Kidney (tissue), 14 donors: ENCODE measurements around the gene METRN. TPM values are rescaled to one million over a fixed set of nuclear protein-coding genes. Genes with fewer than 3 reads are reported as not detected.
A peak's percentile ranks its signal among the peaks of the same experiment; 100 is the strongest.

Source experiments
- DNase-seq, 5 donors: peaks; one replicate each; pipeline ENCODE4 v3.0.0-alpha.2; 2013 to 2020
- FAIRE-seq: peaks from 2 replicates; lab custom pipeline; 2012; peaks lifted over from hg19 to GRCh38; lab: Jason Lieb, UNC
- H3K27ac ChIP-seq, 2 donors: one replicate each; pipeline ENCODE4 v1.7.0; 2013; ENCODE audit warnings: low read depth in 2 of 2, low read length in 2 of 2, inconsistent platforms in 1 of 2
- H3K27me3 ChIP-seq: one replicate; pipeline ENCODE4 v1.7.1; 2013; ENCODE audit warnings: low read length, inconsistent platforms; ENCODE audit not compliant: control insufficient read depth, insufficient read depth
- H3K36me3 ChIP-seq, 3 donors: one replicate each; pipeline versions ENCODE4 v1.7.0 to v1.7.1; 2013; ENCODE audit warnings: low read length in 3 of 3, control low read depth in 1 of 3, inconsistent platforms in 1 of 3; ENCODE audit not compliant: insufficient read depth in 3 of 3, control insufficient read depth in 2 of 3
- H3K4me1 ChIP-seq, 3 donors: one replicate each; pipeline versions ENCODE4 v1.7.0 to v1.7.1; 2013; ENCODE audit warnings: low read length in 3 of 3, inconsistent platforms in 1 of 3, low read depth in 1 of 3; ENCODE audit not compliant: control insufficient read depth in 2 of 3, insufficient read depth in 2 of 3
- H3K4me3 ChIP-seq, 3 donors: one replicate each; pipeline versions ENCODE4 v1.7.0 to v1.8.1; 2013; ENCODE audit warnings: low read length in 3 of 3, control low read depth in 1 of 3, inconsistent platforms in 1 of 3
- H3K9ac ChIP-seq, 3 donors: one replicate each; pipeline versions ENCODE4 v1.7.0 to v1.7.1; 2013; ENCODE audit warnings: low read length in 3 of 3, control low read depth in 1 of 3, inconsistent platforms in 1 of 3
- H3K9me3 ChIP-seq, 3 donors: one replicate each; pipeline versions ENCODE4 v1.7.0 to v1.7.1; 2013; ENCODE audit warnings: low read length in 3 of 3, control low read depth in 1 of 3, inconsistent platforms in 1 of 3; ENCODE audit not compliant: control insufficient read depth in 2 of 3, insufficient read depth in 1 of 3
- CTCF ChIP-seq: IDR thresholded peaks from 3 replicates; pipeline ENCODE4 v1.5.1; 2012; ENCODE audit warnings: mild to moderate bottlenecking, moderate library complexity, borderline replicate concordance; ENCODE audit not compliant: insufficient read depth; ENCODE audit errors: extremely low read depth
- intact Hi-C: fragments of 100-400 bp; cut with DNase I; formaldehyde crosslinking; loops from one replicate; pipeline ENCODE4 v1.11.1; 2022
- polyA plus RNA-seq: library from polyadenylated mRNA; stranded (reverse); fragments of 350-450 nt; fragmentation: Illumina TruSeq; extraction: RNeasy Lipid Tissue Mini Kit (QIAGEN cat#74804); gene quantifications from one replicate; pipeline ENCODE4 v1.2.3, GENCODE V29; 2014; ENCODE audit warnings: low read depth, low replicate concordance; ENCODE audit not compliant: insufficient read depth
- total RNA-seq: library from RNA; stranded (reverse); fragmentation: NEBNext Ultra II Directional; extraction: Animal tissue kit (Norgen Biotek cat#: 25700); gene quantifications from one replicate; pipeline ENCODE4 v1.2.1, GENCODE V29; 2021
- donor health status: control.
- donor health status: control.
- donor health status: control.
- donor health status: control.
- donor health status: control.
- donor health status: DM: yes; HTN: yes; CAD: no.
- donor health status: Normal renal cell carcinoma (clear cell type).

Gene METRN
- total and polyA plus RNA-seq, 2 donors from 2014 or later = 34.9 to 114 TPM

- H3K4me1 ChIP-seq = peaks cover 0 to 42% (median 12%) of the 10 kb centered on the region in 3 donors
- no peaks in the 10 kb centered on the region for H3K9me3 ChIP-seq
- no peak for FAIRE-seq
- no peak for DNase-seq
- H3K4me3 ChIP-seq = peak overlapping the region in 1 of 3 donors; percentile 73
- no peak for TF ChIP-seq CTCF
- H3K27ac ChIP-seq = no peak overlapping the region
- no peaks in the 10 kb centered on the region for H3K27me3 ChIP-seq
- H3K9ac ChIP-seq = no peak overlapping the region
- H3K36me3 ChIP-seq = peaks cover 5 to 22% (median 8%) of the 10 kb centered on the region in 3 donors
- intact Hi-C loops = no loop called here
Observed at GRCh38 chr16:682493-683395, 32.2 kb upstream of the METRN start.

- FAIRE-seq (no peak), DNase-seq (no peak)
- Histone ChIP-seq H3K4me1 (peaks cover 0 to 42% (median 12%) of the 10 kb centered on the region in 3 donors), H3K27me3 (no peaks in the 10 kb centered on the region), H3K36me3 (peaks cover 5 to 22% (median 8%) of the 10 kb centered on the region in 3 donors), H3K27ac (no peak overlapping the region), H3K9me3 (no peaks in the 10 kb centered on the region), H3K4me3 (peak overlapping the region; percentile 24 to 73 (median 56)), H3K9ac (peak overlapping the region in 1 of 3 donors; percentile 61)
- TF ChIP-seq CTCF = no peak
- intact Hi-C loops = no loop called here
Observed at GRCh38 chr16:683396-684070, 31.4 kb upstream of the METRN start.

GRCh38 chr16:684071-684794 is 30.7 kb upstream of the METRN start, which contains the start of gene JMJD8:
TSS of gene JMJD8 (minus strand) at chr16:684334. CDS start at chr16:684319, 15 bp downstream.
- intact Hi-C loops = no loop called here
- peak within 1 kb of the TSS; percentile 24 to 73 (median 56) for H3K4me3 ChIP-seq
- H3K4me1 ChIP-seq = peaks cover 0 to 45% (median 12%) of the 10 kb centered on the region in 3 donors
- no peak for FAIRE-seq
- H3K36me3 ChIP-seq = peaks cover 5 to 22% (median 8%) of the 10 kb centered on the region in 3 donors
- H3K27ac ChIP-seq = peak within 1 kb of the TSS; percentile 59 to 71
- DNase-seq = peak; percentile 97 to 99 (median 98)
- no peak for TF ChIP-seq CTCF
- peak within 1 kb of the TSS in 1 of 3 donors; percentile 61 for H3K9ac ChIP-seq
- H3K27me3 ChIP-seq = no peaks in the 10 kb centered on the region
- no peaks in the 10 kb centered on the region for H3K9me3 ChIP-seq
